Endometrial microvascular endothelial cells (primary cell): ENCODE results near the gene NKIRAS1. TPM values are rescaled to one million over a fixed set of nuclear protein-coding genes. Genes with fewer than 3 reads are reported as not detected.

Source experiments
- in situ Hi-C: cut with HindIII; loops from 2 replicates; pipeline ENCODE4 v1.10.0; 2017; ENCODE audit warnings: low sequenced_read_pairs, low pct_unique_long_range_greater_than_20kb; ENCODE audit errors: inconsistent ontology term
- total RNA-seq: library from RNA; depleted of rRNA; stranded (reverse); fragments of >200 nt; gene quantifications from one replicate; pipeline ENCODE4 v1.2.3, GENCODE V29; 2015; ENCODE audit errors: inconsistent ontology term

Gene NKIRAS1
- total RNA-seq = 3.9 TPM

DNA sequence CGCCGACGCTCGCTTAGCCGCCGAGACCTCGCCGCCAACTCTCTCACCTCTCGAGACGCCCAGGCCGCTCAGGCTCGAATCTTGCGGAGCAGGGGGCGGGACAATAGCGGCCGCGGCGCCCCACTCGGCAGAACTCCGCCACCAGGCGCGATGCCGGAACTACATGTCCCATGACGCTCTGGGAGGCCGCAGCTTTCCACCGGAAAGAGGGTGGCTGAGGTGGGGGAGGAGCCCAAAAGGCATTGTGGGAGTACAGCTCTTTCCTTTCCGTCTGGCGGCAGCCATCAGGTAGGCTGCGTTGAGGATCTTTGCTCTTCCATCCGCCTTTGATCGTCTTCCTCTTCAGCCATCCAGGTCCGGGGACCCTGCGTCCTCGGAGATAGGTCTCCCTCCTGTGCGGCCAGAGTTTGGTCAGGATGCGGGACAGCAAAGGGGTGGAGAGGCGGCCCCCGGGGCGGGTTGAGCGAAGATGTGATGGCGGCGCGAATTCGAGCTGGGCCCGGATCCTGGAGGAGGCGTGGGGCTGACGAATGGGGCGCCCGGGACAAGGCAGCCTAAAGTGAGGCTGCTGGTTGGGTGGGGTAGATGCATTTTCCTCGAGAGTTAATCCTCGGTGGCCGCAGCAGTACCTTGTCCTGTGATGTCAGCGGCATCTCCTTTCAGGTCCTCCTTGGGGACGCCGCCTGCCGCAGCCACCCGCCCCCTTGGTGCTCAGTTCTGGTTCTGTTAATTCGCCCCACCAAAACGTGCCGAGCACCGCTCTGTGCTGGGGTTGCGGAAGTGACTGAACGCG is at the start of gene NKIRAS1, which contains the start of gene RPL15:
NKIRAS1 (minus strand) TSS at position 105 of the 793 bp plus-strand sequence. CDS start 6,086 bp downstream, outside the sequence.
RPL15 (plus strand) TSS at position 247 of the 793 bp plus-strand sequence. CDS start 728 bp downstream, outside the sequence.
- in situ Hi-C loops = no loop called here

DNA sequence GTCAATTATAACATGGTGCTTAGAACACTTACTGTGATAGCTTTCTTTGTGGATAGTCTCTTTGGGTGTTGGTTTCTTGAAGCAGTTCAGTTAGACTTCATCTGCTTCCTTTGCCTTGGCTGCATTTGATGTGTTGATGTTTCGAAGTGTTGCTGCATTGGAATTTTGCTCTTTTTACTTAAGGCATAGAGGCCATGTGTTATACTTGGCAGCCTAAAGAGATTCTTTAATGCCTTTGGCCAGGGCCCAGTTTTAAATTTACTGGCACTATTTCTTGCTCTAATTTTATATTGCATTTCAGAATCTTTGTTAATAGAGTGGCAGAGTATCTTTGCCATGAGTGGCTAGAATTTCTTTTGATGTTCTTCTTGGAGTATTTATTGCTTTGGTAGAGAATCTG is 49.5 kb upstream of the NKIRAS1 start:
- in situ Hi-C loops = no loop called here

DNA sequence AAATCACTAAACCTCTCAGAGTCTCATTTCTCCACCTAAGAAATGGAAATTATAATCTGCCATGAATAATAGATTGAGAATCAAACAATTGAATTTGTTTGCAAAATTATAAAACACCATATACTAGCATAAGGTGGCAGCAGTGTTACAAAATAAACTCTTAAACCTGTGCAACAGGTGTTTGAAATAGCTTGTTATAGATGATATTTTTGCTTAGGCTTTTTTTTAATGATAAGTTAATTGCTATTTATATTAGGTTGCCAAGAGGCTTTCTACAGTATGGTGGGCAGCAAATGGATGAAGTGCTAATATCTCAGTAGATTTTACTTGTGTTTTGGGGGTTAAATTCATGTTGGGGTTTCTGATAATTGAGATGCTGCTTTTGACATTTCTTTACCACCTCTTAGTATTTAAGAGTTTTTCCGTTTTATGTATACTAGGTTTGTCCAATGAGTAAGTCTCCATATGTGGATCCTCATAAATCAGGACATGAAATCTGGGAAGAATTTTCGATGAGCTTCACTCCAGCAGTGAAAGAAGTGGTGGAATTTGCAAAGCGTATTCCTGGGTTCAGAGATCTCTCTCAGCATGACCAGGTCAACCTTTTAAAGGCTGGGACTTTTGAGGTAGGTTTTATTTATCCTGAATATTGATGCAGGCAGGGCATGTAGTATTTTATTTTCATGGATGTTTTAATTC is 47.9 kb upstream of the NKIRAS1 start:
- in situ Hi-C loops = no loop called here

DNA sequence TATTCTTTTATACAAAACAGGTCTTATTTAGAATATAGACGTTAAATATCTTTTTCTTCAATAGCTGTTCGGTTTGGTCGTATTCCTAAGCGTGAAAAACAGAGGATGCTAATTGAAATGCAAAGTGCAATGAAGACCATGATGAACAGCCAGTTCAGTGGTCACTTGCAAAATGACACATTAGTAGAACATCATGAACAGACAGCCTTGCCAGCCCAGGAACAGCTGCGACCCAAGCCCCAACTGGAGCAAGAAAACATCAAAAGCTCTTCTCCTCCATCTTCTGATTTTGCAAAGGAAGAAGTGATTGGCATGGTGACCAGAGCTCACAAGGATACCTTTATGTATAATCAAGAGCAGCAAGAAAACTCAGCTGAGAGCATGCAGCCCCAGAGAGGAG is 45.1 kb upstream of the NKIRAS1 start:
- in situ Hi-C loops = no loop called here

DNA sequence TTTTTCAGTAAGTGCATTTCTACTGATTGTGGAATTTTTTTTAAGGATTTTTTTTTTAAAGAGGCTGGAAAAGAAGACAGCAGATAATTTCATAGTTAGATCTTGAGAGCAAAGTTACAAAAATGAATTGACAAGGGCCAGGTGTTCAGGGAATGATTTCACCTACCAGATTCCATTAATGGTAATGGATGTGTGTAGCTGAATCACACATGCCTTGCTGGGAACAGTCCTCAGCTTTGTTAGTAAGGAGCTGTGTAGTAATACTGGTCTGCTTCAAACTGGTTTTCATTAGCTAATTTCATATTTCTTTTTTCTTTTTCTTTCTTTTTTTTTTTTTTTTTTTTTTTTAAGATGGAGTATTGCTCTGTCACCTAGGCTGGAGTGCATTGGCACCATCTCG is 44.3 kb upstream of the NKIRAS1 start:
- in situ Hi-C loops = no loop called here

DNA sequence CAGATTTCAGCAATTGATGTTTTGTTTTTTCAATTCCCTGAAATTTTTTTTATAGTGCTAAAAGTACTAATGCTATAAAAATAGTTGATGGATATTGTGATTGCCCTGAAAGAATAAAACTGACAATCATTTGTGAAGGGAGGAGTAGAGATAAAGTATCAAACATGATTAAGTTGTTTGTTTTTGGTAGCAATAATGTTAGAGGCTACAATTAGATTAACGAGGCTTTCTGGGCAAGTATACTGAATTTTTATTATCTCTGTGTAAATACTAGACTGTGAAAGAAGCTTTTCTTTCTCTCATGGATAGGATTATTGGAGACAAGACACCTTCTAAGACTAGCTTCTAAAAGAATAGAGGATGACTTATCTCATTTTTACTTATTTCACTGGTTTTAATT is 43.9 kb upstream of the NKIRAS1 start:
- in situ Hi-C loops = no loop called here

DNA sequence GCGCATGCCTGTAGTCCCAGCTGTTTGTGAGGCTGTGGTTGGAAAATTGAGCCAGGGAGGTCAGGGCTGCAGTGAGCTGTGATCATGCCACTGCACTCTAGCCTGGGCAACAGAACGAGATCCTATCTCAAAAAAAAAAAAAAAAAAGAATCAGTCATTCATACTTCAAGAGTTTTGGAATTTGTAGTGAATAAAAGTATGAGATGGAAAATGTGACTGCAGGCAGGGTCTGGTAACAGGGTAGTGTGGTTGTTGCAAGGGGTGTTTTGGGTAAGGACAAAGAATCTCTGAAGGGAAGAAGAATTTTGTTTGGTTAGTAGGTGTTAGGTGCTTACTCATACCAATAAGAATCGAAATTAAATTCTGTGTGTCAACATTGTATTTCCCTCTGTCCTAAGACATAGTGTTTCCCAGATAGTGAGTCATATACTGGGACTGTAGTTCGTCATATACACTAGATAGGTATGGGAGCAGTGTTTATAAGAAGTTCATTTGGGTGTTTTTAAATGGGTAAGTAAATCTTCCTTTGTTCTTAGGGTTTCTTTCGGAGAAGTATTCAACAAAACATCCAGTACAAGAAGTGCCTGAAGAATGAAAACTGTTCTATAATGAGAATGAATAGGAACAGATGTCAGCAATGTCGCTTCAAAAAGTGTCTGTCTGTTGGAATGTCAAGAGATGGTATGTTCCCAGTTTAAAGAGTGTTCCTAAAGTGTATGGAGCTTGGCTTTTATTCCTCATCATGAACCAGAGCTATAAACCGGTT is 42.5 kb upstream of the NKIRAS1 start:
- in situ Hi-C loops = no loop called here

DNA sequence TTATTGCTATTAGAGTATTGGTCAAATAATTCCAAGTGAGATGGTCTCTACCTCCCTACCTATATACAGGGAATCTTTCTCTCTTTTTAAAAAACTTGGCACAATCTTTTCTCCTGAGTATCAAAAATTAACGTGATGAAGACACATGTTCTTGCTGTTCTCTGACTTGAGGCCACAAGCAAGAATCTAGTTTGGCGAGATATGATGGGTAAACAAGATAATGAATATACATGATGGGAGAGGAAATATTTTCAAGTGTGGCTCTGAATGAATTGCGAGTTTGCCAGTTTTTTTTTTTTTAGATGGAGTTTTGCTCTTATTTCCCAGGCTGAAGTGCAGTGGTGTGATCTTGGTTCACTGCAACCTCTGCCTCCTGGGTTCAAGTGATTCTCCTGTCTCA is 39.9 kb upstream of the NKIRAS1 start:
- in situ Hi-C loops = no loop called here

DNA sequence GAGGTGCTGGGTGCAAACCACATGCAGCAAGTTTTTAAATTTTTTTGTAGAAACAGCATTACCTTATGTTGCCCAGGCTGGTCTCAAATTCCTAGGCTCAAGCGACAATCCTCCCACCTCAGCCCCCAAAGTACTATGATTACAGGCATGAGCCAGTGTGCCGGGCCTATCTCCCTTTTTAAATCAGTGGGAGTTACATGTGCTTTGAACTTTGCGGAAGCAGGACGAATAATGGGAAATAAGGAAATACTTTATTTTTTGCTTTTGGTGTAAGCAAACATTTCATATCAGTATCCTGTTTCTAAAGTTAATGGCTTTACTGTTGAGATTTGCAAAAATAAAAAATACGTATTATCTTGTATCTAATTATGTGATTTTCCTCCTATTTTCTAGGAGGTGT is 37.4 kb upstream of the NKIRAS1 start:
- in situ Hi-C loops = no loop called here

DNA sequence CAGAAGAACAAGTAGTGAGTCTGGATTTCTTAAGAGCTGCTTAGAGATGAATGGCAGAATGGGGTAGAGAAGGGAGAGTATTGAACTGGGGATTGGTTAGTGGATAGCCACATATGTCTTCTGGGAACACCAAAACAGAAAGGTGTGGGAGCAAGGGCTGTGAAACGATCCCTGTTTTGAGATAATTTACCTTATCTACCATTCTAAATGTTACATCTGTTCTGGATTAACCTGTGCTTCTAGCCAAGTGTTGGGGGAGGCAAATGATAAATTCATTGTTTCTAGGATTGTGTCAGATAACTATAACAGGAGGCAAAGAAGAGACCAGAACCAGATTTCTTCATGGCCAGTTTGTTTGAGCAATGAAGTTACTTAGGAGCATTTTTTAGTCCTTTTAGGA is 36.7 kb upstream of the NKIRAS1 start:
- in situ Hi-C loops = no loop called here

DNA sequence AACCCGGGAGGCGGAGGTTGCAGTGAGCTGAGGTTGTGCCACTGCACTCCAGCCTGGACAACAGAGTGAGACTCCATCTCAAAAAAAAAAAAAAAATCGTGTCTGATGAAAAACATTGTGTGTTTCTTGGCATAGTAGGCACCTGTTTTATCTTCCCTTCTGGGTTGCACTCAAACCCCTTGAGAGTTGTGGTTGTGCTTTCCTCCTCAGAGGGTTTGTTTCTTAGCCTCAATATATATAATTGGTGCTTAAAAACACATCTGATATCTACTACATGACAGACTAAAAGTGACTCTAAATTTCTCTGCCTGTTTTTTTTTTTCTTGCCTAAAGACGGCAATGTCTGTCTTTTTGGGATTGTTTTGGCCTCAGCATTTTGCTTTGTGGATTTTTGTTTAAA is 35.9 kb upstream of the NKIRAS1 start:
- in situ Hi-C loops = no loop called here

DNA sequence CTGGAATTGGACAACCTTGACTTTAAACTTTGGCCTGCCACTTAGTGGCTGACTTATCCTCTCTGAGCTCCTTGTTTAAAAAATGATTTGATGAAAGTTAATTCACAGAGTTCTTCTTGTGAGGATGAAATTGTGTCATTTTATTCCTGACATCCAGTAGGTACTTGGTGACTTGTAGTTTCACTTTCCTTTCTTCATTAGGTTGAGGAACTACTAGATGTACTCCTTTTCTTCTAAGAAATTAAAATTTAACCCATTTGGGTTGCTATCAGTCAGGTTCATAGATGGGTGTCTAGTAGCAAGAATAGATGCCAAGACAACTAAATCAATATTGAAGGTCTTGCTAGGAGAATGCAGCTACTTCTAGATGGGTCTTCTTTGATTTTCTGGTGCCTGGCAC is 33.5 kb upstream of the NKIRAS1 start:
- in situ Hi-C loops = no loop called here

DNA sequence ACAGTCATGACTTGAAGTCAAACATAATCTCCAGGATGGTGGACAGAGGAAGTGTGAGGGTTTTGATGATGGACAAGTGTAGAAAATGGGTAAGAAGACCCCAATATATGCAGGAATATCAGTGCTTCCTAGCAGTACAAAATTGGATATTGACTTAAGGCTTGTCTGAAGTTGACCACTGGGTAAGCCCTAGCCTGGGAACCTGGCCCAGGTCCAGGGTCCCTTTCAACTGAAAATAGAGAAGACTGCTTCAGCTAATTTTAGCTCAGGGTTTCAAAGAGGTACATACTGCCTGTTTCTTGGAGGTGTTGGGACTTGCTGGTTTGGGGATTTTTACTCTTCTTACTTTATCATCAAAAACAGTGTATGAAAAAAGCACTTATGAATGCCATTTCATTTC is 33.0 kb upstream of the NKIRAS1 start:
- in situ Hi-C loops = no loop called here

DNA sequence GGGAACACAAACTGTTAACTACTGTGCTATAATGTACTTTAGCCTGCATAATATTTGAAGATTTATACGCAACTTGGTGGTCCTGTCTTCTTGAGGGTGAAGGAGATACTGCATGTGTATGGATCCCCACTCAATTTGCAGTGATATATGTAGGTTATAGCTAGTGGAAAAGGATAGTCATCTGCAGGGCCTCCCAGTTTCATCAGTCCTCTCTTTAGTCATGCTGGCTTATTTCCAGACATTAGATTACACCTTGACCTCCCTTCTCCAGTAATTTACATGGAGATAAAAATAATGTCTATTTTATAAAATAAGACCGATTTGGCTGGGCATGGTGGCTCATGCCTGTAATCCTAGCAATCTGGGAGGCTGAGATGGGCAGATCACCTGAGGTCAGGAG is 32.0 kb upstream of the NKIRAS1 start:
- in situ Hi-C loops = no loop called here

DNA sequence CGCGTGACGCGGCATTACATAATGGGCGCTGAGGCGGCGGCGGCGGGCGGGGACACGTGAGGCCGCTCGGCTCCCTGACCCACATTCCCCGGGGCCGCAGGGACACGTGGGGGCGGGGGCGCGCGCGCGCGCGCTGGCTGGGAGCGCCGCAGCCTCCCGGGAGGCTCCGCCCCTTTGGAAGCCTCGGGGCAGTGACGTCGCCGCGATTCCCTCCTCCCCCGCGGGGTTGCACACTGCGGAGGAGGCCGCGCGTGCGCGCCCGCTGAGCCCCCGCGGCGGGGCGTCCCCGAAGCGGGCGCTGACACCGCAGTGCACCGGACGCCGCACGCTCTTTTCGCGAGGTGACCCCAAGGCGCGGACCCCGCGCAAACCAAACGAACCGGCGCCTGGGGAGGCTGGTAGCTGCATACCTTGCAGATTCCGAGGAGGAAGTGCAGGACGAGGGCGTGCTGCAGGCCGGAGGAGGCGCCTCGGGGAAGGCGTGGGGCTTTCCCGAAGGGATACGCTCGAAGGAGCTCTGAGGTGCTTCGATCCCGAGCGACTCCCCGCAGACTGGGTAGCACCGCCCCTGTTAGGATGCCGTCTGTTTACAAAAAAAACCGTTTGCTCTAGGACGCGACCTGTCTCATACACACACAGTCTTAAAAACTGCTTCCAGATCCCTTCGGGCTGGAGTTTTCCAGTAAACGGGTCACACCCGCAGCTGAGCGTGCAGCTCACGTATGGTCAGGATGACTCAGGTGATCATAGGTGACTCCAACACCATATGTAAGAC is 29.3 kb upstream of the NKIRAS1 start:
- in situ Hi-C loops = no loop called here

DNA sequence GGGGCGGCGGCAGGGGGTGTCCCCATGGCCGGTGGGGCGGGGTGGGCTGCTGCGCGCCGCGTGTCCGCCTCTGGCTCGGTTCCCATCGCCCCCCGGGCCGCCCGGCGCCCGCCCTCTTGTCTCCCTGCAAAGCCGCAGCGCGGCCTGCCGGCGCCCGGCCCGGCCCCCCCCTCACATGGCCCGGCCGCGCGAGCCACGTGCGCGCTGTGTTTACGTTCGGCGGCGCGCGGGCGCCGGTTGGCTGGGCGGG is 28.8 kb upstream of the NKIRAS1 start:
- in situ Hi-C loops = no loop called here

DNA sequence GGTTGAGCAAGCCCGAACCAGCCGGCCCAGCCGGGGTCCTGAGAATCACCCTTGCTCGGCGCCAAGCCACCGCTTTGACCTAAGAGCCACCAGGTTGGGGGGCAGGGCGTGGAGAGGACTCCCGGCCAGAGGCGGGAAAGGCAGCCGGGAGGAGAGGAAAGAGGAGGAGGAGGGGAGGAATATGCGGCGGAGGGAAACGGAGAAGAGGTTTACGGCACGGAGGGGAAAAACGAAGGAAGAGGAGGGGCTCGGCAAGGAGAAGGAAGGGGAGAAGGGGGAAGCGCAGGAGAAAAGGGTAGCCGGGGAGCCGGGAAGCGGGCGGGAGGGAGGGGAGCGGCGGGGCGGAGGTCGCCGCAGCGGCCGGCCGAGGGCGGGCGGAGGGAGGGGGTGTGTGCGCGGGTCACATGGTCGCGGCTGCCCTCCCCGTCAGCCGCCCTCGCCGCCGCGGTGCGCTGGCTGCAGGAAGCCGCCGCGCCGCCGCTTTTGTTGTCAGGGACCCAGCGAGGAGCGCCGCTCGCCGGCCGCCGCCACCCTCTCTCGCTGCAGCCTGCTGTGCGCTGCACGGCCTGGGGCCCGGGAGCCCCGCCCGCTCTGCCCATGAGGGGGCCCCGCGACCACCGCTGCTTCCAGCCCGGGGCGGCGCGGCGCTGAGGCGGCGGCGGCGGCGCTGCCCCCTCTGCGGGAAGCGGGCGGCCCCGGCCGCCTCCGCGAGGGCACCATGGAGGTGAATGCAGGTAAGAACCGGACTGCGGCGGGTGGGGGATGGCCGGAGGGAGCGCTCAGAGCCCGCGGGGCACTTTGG is 28.3 kb upstream of the NKIRAS1 start, which contains the start of gene NR1D2:
NR1D2 (plus strand) TSS at position 426 of the 802 bp plus-strand sequence; CDS start at position 719, 293 bp downstream.
- in situ Hi-C loops = no loop called here

DNA sequence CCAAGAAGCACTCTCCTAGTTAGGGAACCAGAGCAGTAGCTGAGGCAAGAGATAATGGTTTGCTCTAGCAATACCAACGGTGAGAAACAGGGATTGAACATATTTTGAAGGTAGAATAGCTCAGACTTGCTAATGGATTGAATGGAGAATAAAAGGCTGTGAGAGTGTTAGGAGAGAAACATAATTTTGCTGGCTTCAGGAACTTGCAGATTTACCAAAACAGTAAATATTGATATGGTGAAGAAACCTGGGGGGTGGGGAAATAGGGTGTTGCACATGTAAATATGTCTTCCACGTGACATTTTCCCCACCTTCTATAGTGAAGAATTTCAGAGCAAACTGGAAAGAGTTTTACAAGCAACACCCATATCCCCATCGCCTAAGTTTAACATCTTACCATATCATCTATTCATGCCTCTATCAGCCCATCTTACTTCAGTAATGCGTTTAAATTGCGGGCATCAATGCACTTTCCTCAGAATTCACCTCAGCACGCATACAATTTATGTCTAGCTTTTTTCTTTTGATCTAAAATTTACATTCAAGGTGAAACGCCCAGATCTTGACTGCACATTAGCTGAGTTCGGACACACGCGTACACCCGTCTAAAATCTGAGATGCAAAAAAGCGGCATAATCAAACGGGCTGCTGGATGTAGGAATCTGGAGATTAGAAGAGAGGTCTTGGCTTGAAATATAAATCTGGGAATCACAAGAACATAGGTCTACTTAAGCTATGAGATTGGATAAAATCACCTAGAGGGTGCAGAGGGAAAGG is 27.4 kb upstream of the NKIRAS1 start:
- in situ Hi-C loops = no loop called here
